Neuronal stem cell (in vitro differentiated cells): ENCODE results near the gene MGMT.

ENCODE experiments used
- DNase-seq: peaks from one replicate; pipeline ENCODE4 v3.0.0-alpha.2; 2013; ENCODE audit warnings: low spot score
- H2AFZ ChIP-seq: one replicate; pipeline ENCODE4 v1.6.1; 2013; ENCODE audit warnings: mild to moderate bottlenecking, low read length, inconsistent platforms
- H2AK5ac ChIP-seq: 2 replicates; pipeline ENCODE4 v1.6.1; 2013; ENCODE audit warnings: low read depth, mild to moderate bottlenecking, inconsistent platforms, low read length, moderate library complexity, mixed read lengths
- H2BK120ac ChIP-seq: 2 replicates; pipeline ENCODE4 v1.6.1; 2013; ENCODE audit warnings: low read depth, mild to moderate bottlenecking, inconsistent platforms, low read length, moderate library complexity, mixed read lengths
- H2BK12ac ChIP-seq: one replicate; pipeline ENCODE4 v1.6.1; 2013; ENCODE audit warnings: low read length, inconsistent platforms
- H2BK15ac ChIP-seq: 2 replicates; pipeline ENCODE4 v1.6.1; 2013; ENCODE audit warnings: mild to moderate bottlenecking, low read length, inconsistent platforms, mixed read lengths
- H2BK5ac ChIP-seq: one replicate; pipeline ENCODE4 v1.6.1; 2013; ENCODE audit warnings: inconsistent platforms, mild to moderate bottlenecking, low read length, moderate library complexity
- H3K14ac ChIP-seq: one replicate; pipeline ENCODE4 v1.6.1; 2013; ENCODE audit warnings: low read length, inconsistent platforms
- H3K18ac ChIP-seq: 2 replicates; pipeline ENCODE4 v1.6.1; 2013; ENCODE audit warnings: low read length, inconsistent platforms
- H3K23ac ChIP-seq: 2 replicates; pipeline ENCODE4 v1.6.1; 2013; ENCODE audit warnings: low read depth, mild to moderate bottlenecking, mixed read lengths, low read length, inconsistent platforms; ENCODE audit not compliant: poor library complexity
- H3K27ac ChIP-seq: replicated peaks from 3 replicates; pipeline ENCODE4 v1.5.1; 2013; ENCODE audit warnings: low read length, inconsistent platforms
- H3K27me3 ChIP-seq, 3 experiments: 2 replicates each; pipeline ENCODE4 v1.6.1; 2013; ENCODE audit warnings: low read length in 3 of 3, mild to moderate bottlenecking in 2 of 3, inconsistent platforms in 1 of 3, low read depth in 1 of 3, mixed read lengths in 1 of 3, moderate library complexity in 1 of 3; ENCODE audit not compliant: control insufficient read depth in 3 of 3, insufficient read depth in 3 of 3
- H3K36me3 ChIP-seq, 2 donors: replicated peaks in 1 of 2; 2 replicates each; pipeline ENCODE4 v1.6.1; 2013; ENCODE audit warnings: low read length in 2 of 2; ENCODE audit not compliant: control insufficient read depth in 2 of 2, insufficient read depth in 2 of 2
- H3K4ac ChIP-seq: 2 replicates; pipeline ENCODE4 v1.6.1; 2013; ENCODE audit warnings: inconsistent platforms, mild to moderate bottlenecking, low read length, moderate library complexity
- H3K4me1 ChIP-seq, 2 donors: 1 replicate in 1 of 2; 2 replicates in 1 of 2; pipeline ENCODE4 v1.6.1; 2013; ENCODE audit warnings: low read length in 2 of 2, low read depth in 1 of 2; ENCODE audit not compliant: control insufficient read depth in 2 of 2, insufficient read depth in 1 of 2
- H3K4me2 ChIP-seq: one replicate; pipeline ENCODE4 v1.6.1; 2013; ENCODE audit warnings: mild to moderate bottlenecking, low read length, inconsistent platforms; ENCODE audit not compliant: insufficient read depth, poor library complexity, severe bottlenecking
- H3K4me3 ChIP-seq, 2 donors: 2 replicates each; pipeline ENCODE4 v1.5.1; 2013; ENCODE audit warnings: low read length in 2 of 2, mild to moderate bottlenecking in 2 of 2, inconsistent platforms in 1 of 2, moderate library complexity in 1 of 2
- H3K79me1 ChIP-seq: one replicate; pipeline ENCODE4 v1.6.1; 2013; ENCODE audit warnings: low read depth, mild to moderate bottlenecking, inconsistent platforms, low read length, moderate library complexity
- H3K9ac ChIP-seq: one replicate; pipeline ENCODE4 v1.6.1; 2013; ENCODE audit warnings: mild to moderate bottlenecking, low read depth, low read length, inconsistent platforms; ENCODE audit not compliant: poor library complexity
- H3K9me3 ChIP-seq, 2 donors: replicated peaks in 1 of 2; 2 replicates each; pipeline versions ENCODE3 to v1.6.1; 2013; ENCODE audit warnings: low read length in 2 of 2, mild to moderate bottlenecking in 2 of 2, inconsistent platforms in 1 of 2, low read depth in 1 of 2, mixed read lengths in 1 of 2, moderate library complexity in 1 of 2; ENCODE audit not compliant: control insufficient read depth in 2 of 2, insufficient read depth in 1 of 2
- H4K8ac ChIP-seq: one replicate; pipeline ENCODE4 v1.6.1; 2013; ENCODE audit warnings: low read depth, mild to moderate bottlenecking, inconsistent platforms, low read length, moderate library complexity
- H4K91ac ChIP-seq: one replicate; pipeline ENCODE4 v1.6.1; 2013; ENCODE audit warnings: low read length, low read depth, mild to moderate bottlenecking, inconsistent platforms; ENCODE audit not compliant: poor library complexity
- WGBS, 2 donors: extraction: QIAGEN DNeasy Blood & Tissue Kit; methylation state at CpG; one replicate each; pipeline ENCODE4 v1.1.7; 2013; ENCODE audit warnings: missing lambda C conversion rate in 2 of 2, mixed read lengths in 1 of 2; ENCODE audit not compliant: insufficient read length in 2 of 2, insufficient replicate concordance in 1 of 2; ENCODE audit errors: extremely low coverage in 2 of 2; 5-methylcytosine and 5-hydroxymethylcytosine counted together

The MGMT gene

GRCh38 chr10:129622291-129622690 lies 155.2 kb downstream of the MGMT start:
- Histone ChIP-seq H3K4me1 (peaks cover 0 to 7% of the 10 kb centered on the region in 2 donors), H2AK5ac (no peak overlapping the region), H3K4me3 (no peak overlapping the region), H3K4ac (no peak overlapping the region), H3K18ac (no peak overlapping the region), H4K91ac (no peak overlapping the region), H2AFZ (no peak overlapping the region), H2BK12ac (no peak overlapping the region), H2BK5ac (no peak overlapping the region), H2BK15ac (no peak overlapping the region), H2BK120ac (no peak overlapping the region), H3K9ac (no peak overlapping the region), H4K8ac (no peak overlapping the region), H3K14ac (no peak overlapping the region), H3K4me2 (no peak overlapping the region), H3K79me1 (no peaks in the 10 kb centered on the region), H3K23ac (no peak overlapping the region), H3K9me3 (no peaks in the 10 kb centered on the region), H3K27me3 (no peaks in the 10 kb centered on the region), H3K27ac (no peak overlapping the region), H3K36me3 (no peaks in the 10 kb centered on the region)
- no peak for DNase-seq
- no CpG with 5 or more reads among the region's 3 CpGs for WGBS, 2 donors

- Histone ChIP-seq H3K4me2 (no peak overlapping the region), H3K27ac (no peak overlapping the region), H2BK12ac (no peak overlapping the region), H3K4me3 (no peak overlapping the region), H2BK120ac (no peak overlapping the region), H3K18ac (no peak overlapping the region), H3K4ac (no peak overlapping the region), H2AK5ac (no peak overlapping the region), H3K36me3 (no peaks in the 10 kb centered on the region), H3K9ac (no peak overlapping the region), H2BK15ac (no peak overlapping the region), H3K14ac (no peak overlapping the region), H3K79me1 (no peaks in the 10 kb centered on the region), H2AFZ (no peak overlapping the region), H4K8ac (no peak overlapping the region), H3K23ac (no peak overlapping the region), H4K91ac (no peak overlapping the region), H3K4me1 (peaks cover 0 to 7% of the 10 kb centered on the region in 2 donors), H3K27me3 (no peaks in the 10 kb centered on the region), H2BK5ac (no peak overlapping the region), H3K9me3 (no peaks in the 10 kb centered on the region)
- no CpG with 5 or more reads among the region's 9 CpGs for WGBS, 2 donors
- DNase-seq = no peak
Observed at GRCh38 chr10:129622736-129623135, 155.7 kb downstream of the MGMT start.

- no peak overlapping the region for H2BK15ac ChIP-seq
- H2AFZ ChIP-seq = no peak overlapping the region
- H3K23ac ChIP-seq = no peak overlapping the region
- no peak overlapping the region for H3K14ac ChIP-seq
- H3K36me3 ChIP-seq = no peaks in the 10 kb centered on the region
- no peak overlapping the region for H2BK12ac ChIP-seq
- peak overlapping the region; percentile 31 for H2AK5ac ChIP-seq
- H3K4ac ChIP-seq = peak overlapping the region; percentile 15
- H3K18ac ChIP-seq = no peak overlapping the region
- H3K4me1 ChIP-seq = peaks cover 0 to 9% of the 10 kb centered on the region in 2 donors
- no peak overlapping the region for H3K9ac ChIP-seq
- no peak overlapping the region for H2BK120ac ChIP-seq
- no CpG with 5 or more reads among the region's 11 CpGs for WGBS, 2 donors
- H3K9me3 ChIP-seq = no peaks in the 10 kb centered on the region
- no peak overlapping the region for H3K27ac ChIP-seq
- H2BK5ac ChIP-seq = no peak overlapping the region
- no peak overlapping the region for H4K8ac ChIP-seq
- no peak overlapping the region for H3K4me2 ChIP-seq
- H3K4me3 ChIP-seq = no peak overlapping the region
- no peak for DNase-seq
- H3K79me1 ChIP-seq = no peaks in the 10 kb centered on the region
- no peaks in the 10 kb centered on the region for H3K27me3 ChIP-seq
- H4K91ac ChIP-seq = no peak overlapping the region
Observed at GRCh38 chr10:129624526-129624925, 157.5 kb downstream of the MGMT start.

- Histone ChIP-seq H2BK120ac (no peak overlapping the region), H3K23ac (no peak overlapping the region), H3K14ac (no peak overlapping the region), H3K27me3 (no peaks in the 10 kb centered on the region), H2BK12ac (no peak overlapping the region), H3K18ac (peak overlapping the region; percentile 66), H3K79me1 (no peaks in the 10 kb centered on the region), H3K9me3 (no peaks in the 10 kb centered on the region), H2BK5ac (no peak overlapping the region), H4K8ac (no peak overlapping the region), H3K4me1 (peaks cover 0 to 9% of the 10 kb centered on the region in 2 donors), H3K4me2 (no peak overlapping the region), H3K4me3 (no peak overlapping the region), H3K36me3 (no peaks in the 10 kb centered on the region), H2BK15ac (no peak overlapping the region), H3K27ac (no peak overlapping the region), H3K4ac (peak overlapping the region; percentile 45), H2AFZ (no peak overlapping the region), H3K9ac (no peak overlapping the region), H2AK5ac (peak overlapping the region; percentile 36), H4K91ac (no peak overlapping the region)
- DNase-seq = no peak
- WGBS, 2 donors = no CpG with 5 or more reads among the region's 15 CpGs
Observed at GRCh38 chr10:129626309-129626708, 159.3 kb downstream of the MGMT start.
